Vagina (tissue), 2 donors: ENCODE results near the gene PLD1. TPM values are rescaled to one million over a fixed set of nuclear protein-coding genes. Genes with fewer than 3 reads are reported as not detected.

Experiments
- DNase-seq, 2 donors: peaks; one replicate each; pipeline ENCODE4 v3.0.0-alpha.2; 2017; ENCODE audit errors: extremely low spot score in 2 of 2
- H3K27ac ChIP-seq: fragments of 200-600 bp; sonication (generic); one replicate; pipeline ENCODE4 v1.5.1; 2019
- H3K27me3 ChIP-seq: fragments of 200-600 bp; sonication (generic); one replicate; pipeline ENCODE4 v1.5.1; 2019
- H3K36me3 ChIP-seq, 2 donors: fragments of 200-600 bp; sonication (generic); one replicate each; pipeline ENCODE4 v1.5.1; 2017 to 2019
- H3K4me1 ChIP-seq: fragments of 200-600 bp; sonication (generic); one replicate; pipeline ENCODE4 v1.5.1; 2019
- H3K4me3 ChIP-seq, 2 donors: fragments of 200-600 bp; sonication (generic); 1 replicate in 1 of 2; 2 replicates in 1 of 2; pipeline ENCODE4 v1.5.1; 2016 to 2019
- H3K9me3 ChIP-seq: fragments of 200-600 bp; sonication (generic); one replicate; pipeline ENCODE4 v1.5.1; 2019
- CTCF ChIP-seq, 3 experiments: fragments of 450-650 bp in 2 of 3; fragments of 200-600 bp in 1 of 3; sonication (generic) in 1 of 3; IDR thresholded peaks; one replicate each; pipeline ENCODE4 v1.5.1; 2017 to 2019; ENCODE audit warnings: antibody characterized with exemption in 3 of 3, mild to moderate bottlenecking in 2 of 3, moderate library complexity in 2 of 3
- POLR2A ChIP-seq, 2 donors: fragments of 450-650 bp; IDR thresholded peaks; one replicate each; pipeline ENCODE4 v1.6.1; 2017; ENCODE audit warnings: antibody characterized with exemption in 2 of 2, mild to moderate bottlenecking in 2 of 2, moderate library complexity in 2 of 2
- POLR2AphosphoS5 ChIP-seq, 2 donors: sonication (generic); formaldehyde crosslinking; IDR thresholded peaks; one replicate each; pipeline ENCODE4 v1.9.0; 2017; ENCODE audit warnings: antibody characterized with exemption in 2 of 2, mild to moderate bottlenecking in 2 of 2, low read depth in 1 of 2; ENCODE audit not compliant: insufficient read depth in 1 of 2
- intact Hi-C: fragments of 100-400 bp; cut with DNase I; formaldehyde crosslinking; loops from one replicate; pipeline ENCODE4 v1.15.1; 2023
- total RNA-seq: library from RNA; depleted of rRNA; stranded (reverse); fragments of >200 nt; gene quantifications from one replicate; pipeline ENCODE4 v1.2.3, GENCODE V29; 2016

Gene PLD1
- total RNA-seq, 1 donor from 2014 or later, result 35.6 TPM

DNA sequence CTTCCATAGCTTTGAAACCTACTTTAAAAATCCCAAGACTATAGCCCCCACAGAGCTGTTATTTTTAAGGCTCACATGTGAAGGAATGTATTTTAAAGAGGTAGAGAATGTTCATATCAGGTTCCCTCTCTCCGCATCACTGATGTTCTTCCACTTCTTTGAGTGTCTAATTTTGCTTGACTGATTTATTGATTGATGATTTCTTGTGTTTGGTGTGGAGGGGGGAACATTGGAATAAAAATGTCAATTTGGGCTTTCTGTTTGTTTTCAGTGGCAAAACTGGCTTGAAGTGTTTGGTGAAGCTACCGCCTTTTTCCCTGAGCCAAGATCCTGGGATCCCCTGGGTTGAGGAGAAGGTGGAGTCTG lies 30.1 kb upstream of the PLD1 start:
- Histone ChIP-seq H3K27ac (no peak overlapping the region), H3K9me3 (no peaks in the 10 kb centered on the region), H3K4me1 (no peaks in the 10 kb centered on the region), H3K27me3 (no peaks in the 10 kb centered on the region), H3K4me3 (no peak overlapping the region), H3K36me3 (no peaks in the 10 kb centered on the region)
- TF ChIP-seq POLR2AphosphoS5 (IDR thresholded peaks at IDR 0.05; ENCODE audit: insufficient read depth in 1 of 2, low read depth in 1 of 2), result no peak
- no peak for TF ChIP-seq POLR2A (IDR thresholded peaks at IDR 0.05)
- TF ChIP-seq CTCF (IDR thresholded peaks at IDR 0.05), result no peak
- intact Hi-C loops, result no loop called here
- DNase-seq, result no peak

DNA sequence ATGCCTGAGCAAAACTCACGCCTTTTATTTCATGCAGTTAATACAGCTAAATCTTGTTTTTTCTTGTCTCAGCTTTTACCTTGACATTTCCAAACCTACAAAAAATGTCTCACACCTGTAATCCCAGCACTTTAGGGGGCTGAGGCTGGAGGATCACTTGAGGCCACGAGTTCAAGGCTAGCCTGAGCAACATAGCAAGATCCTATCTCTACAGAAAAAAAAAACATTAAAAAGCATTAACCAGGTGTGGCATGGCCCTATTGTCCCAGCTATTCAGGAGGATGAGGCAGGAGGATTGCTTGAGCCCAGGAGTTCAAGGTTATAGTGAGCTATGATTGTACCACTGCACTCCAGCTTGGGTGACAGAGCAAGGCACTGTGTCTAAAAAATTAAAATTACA lies 29.0 kb upstream of the PLD1 start:
- Histone ChIP-seq H3K4me1 (no peaks in the 10 kb centered on the region), H3K9me3 (no peaks in the 10 kb centered on the region), H3K36me3 (no peaks in the 10 kb centered on the region), H3K27me3 (no peaks in the 10 kb centered on the region), H3K4me3 (no peak overlapping the region), H3K27ac (no peak overlapping the region)
- TF ChIP-seq POLR2AphosphoS5 (IDR thresholded peaks at IDR 0.05; ENCODE audit: insufficient read depth in 1 of 2, low read depth in 1 of 2) (no peak), CTCF (IDR thresholded peaks at IDR 0.05) (no peak), POLR2A (IDR thresholded peaks at IDR 0.05) (no peak)
- intact Hi-C loops, result no loop called here
- DNase-seq, result no peak

DNA sequence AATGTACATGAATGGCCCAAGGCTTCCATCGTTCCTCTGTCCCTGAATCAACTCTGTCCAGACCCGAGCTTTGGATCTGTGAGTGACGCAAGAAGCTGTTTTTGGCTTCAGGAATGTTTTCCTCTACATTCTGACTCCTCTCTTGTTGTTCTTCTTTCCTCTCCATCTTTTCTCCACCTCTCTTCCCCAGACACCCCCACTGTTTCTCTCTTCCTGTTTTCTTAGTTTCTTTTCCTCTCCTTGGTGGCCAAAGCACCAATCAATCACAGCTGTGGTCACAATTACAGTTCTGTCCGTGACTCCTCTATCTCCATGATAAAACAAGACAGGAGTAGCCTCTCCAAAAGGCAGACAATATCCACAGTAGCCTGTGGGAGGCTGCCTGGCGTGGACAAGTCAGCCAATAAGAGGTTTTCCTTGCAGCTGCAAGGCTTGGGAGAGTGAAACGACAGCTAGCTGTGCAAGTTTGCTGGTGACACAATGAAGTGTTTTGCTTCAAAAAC lies 28.0 kb upstream of the PLD1 start:
- Histone ChIP-seq H3K4me1 (no peaks in the 10 kb centered on the region), H3K27ac (peak overlapping the region; percentile 67), H3K27me3 (no peaks in the 10 kb centered on the region), H3K4me3 (peak overlapping the region; percentile 3 to 5), H3K36me3 (no peaks in the 10 kb centered on the region), H3K9me3 (no peaks in the 10 kb centered on the region)
- DNase-seq, result no peak
- TF ChIP-seq CTCF (IDR thresholded peaks at IDR 0.05) (no peak), POLR2AphosphoS5 (IDR thresholded peaks at IDR 0.05; ENCODE audit: insufficient read depth in 1 of 2, low read depth in 1 of 2) (peak; percentile 15 to 31), POLR2A (IDR thresholded peaks at IDR 0.05) (no peak)
- intact Hi-C loops, result no loop called here

- intact Hi-C loops, result no loop called here
- no peaks in the 10 kb centered on the region for H3K27me3 ChIP-seq
- no peak overlapping the region for H3K4me3 ChIP-seq
- no peaks in the 10 kb centered on the region for H3K9me3 ChIP-seq
- TF ChIP-seq POLR2A (IDR thresholded peaks at IDR 0.05) (no peak), CTCF (IDR thresholded peaks at IDR 0.05) (no peak), POLR2AphosphoS5 (IDR thresholded peaks at IDR 0.05; ENCODE audit: insufficient read depth in 1 of 2, low read depth in 1 of 2) (no peak)
- peaks cover 3% of the 10 kb centered on the region for H3K4me1 ChIP-seq
- peak overlapping the region; percentile 67 for H3K27ac ChIP-seq
- DNase-seq, result no peak
- H3K36me3 ChIP-seq, result no peaks in the 10 kb centered on the region
Observed at GRCh38 chr3:171837698-171838097, 27.4 kb upstream of the PLD1 start.

DNA sequence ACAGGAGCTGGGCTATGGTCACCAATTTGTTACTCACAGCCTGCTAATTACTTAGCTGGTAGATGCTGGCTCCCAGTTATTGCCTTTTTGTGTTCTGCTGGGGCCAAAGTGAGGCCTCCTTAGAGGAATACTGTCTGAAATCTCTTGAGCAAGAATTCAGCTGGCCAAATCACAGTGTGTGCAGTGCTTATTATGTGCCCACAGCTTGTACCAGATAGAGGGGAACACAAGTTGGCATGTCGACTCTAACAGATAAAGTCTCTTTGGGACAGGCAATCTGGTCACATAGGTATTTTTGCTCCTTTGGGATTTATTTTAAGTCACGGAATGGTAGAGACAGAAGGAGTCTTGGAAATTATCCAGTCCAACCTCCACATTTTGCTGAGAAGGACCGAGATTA lies 26.6 kb upstream of the PLD1 start:
- intact Hi-C loops, result no loop called here

More for the DNA sequence above, 26.6 kb upstream of the PLD1 start:
- no peaks in the 10 kb centered on the region for H3K36me3 ChIP-seq
- no peak overlapping the region for H3K27ac ChIP-seq
- TF ChIP-seq CTCF (IDR thresholded peaks at IDR 0.05) (no peak), POLR2AphosphoS5 (IDR thresholded peaks at IDR 0.05; ENCODE audit: insufficient read depth in 1 of 2, low read depth in 1 of 2) (no peak), POLR2A (IDR thresholded peaks at IDR 0.05) (no peak)
- no peak for DNase-seq
- H3K4me3 ChIP-seq, result no peak overlapping the region
- H3K27me3 ChIP-seq, result no peaks in the 10 kb centered on the region
- peaks cover 5% of the 10 kb centered on the region for H3K4me1 ChIP-seq
- H3K9me3 ChIP-seq, result no peaks in the 10 kb centered on the region
